Spleen (tissue), 7 donors: ENCODE measurements around the gene HOXC11.

Experiments used
- CTCF ChIP-seq, 11 experiments: fragments of 200-600 bp in 7 of 11; fragments of 450-650 bp in 4 of 11; sonication (generic) in 4 of 11; IDR thresholded peaks in 8 of 11; conservative IDR thresholded peaks in 3 of 11; 1 replicate in 7 of 11; 2 replicates in 4 of 11; pipeline versions ENCODE4 v1.4.0 to v1.8.0; 2016 to 2021; ENCODE audit warnings: antibody characterized with exemption in 11 of 11, inconsistent platforms in 4 of 11, mild to moderate bottlenecking in 1 of 11
- POLR2A ChIP-seq, 3 donors: fragments of 450-650 bp; IDR thresholded peaks; one replicate each; pipeline ENCODE4 v1.5.1; 2017; ENCODE audit warnings: antibody characterized with exemption in 3 of 3, mild to moderate bottlenecking in 1 of 3
- donor health status: DM: no; HTN: no; CAD: no; lungs with moderate emphysema.
- donor health status: DM: no; HTN: no; CAD: no.
- donor health status: DM: no; HTN: no; CAD: no.

DNA sequence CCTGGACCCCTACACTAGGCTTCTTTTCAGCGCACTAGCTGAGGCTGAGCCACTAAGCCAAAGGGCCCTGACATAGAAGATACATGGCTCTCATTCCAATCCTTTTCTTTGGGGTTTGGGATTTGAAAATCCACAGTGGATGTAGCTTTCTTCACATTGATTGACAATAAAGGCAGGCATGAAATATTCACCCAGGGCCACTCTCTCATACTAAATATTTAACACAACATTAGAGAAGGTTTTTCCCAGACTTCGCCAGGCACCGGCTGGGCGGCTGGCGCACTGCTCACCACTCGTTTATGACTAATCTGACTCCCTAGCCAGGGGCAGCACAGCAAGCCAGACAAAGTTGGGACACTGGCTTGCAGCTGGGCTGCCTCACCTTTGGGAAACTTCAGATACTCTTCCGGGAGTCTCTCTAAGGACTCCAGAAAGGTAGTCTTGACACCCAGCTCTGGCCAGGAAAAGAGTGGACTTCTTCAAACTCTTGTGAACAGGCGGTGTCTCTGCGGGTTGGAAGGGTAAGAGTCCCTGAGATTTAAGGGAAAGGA, 699 bp upstream of the HOXC11 start:
- TF ChIP-seq CTCF (IDR thresholded peaks at IDR 0.05 in 8 of 11, conservative IDR thresholded peaks at IDR 0.05 in 3 of 11) (no peak), POLR2A (IDR thresholded peaks at IDR 0.05) (no peak)
